Liver (tissue), 9 donors: ENCODE results near the gene FOXK1. TPM values are rescaled to one million over a fixed set of nuclear protein-coding genes. Genes with fewer than 3 reads are reported as not detected.
"Not testable (repeated sequence)": the region's sequence is repeated elsewhere in the genome, so short reads cannot be mapped to it uniquely, and the experiment has no call there.

Experiments
- DNase-seq: peaks from one replicate; pipeline ENCODE4 v3.0.0-alpha.2; 2017; ENCODE audit warnings: low spot score
- H3K27ac ChIP-seq, 2 donors: one replicate each; pipeline ENCODE4 v1.7.0; 2013; ENCODE audit warnings: inconsistent platforms in 2 of 2, low read length in 2 of 2, control low read depth in 1 of 2, low read depth in 1 of 2, mild to moderate bottlenecking in 1 of 2
- H3K27me3 ChIP-seq, 4 donors: one replicate each; pipeline versions ENCODE4 v1.6.1 to v1.7.0; 2013; ENCODE audit warnings: low read length in 3 of 4, inconsistent platforms in 1 of 4, mild to moderate bottlenecking in 1 of 4, moderate library complexity in 1 of 4; ENCODE audit not compliant: control insufficient read depth in 4 of 4, insufficient read depth in 4 of 4
- H3K36me3 ChIP-seq, 4 donors: one replicate each; pipeline versions ENCODE4 v1.6.1 to v1.7.0; 2013; ENCODE audit warnings: low read length in 3 of 4, mild to moderate bottlenecking in 3 of 4, low read depth in 1 of 4, moderate library complexity in 1 of 4; ENCODE audit not compliant: control insufficient read depth in 4 of 4, insufficient read depth in 3 of 4
- H3K4me1 ChIP-seq, 4 donors: one replicate each; pipeline versions ENCODE4 v1.6.1 to v1.7.0; 2013; ENCODE audit warnings: low read length in 3 of 4, mild to moderate bottlenecking in 3 of 4, moderate library complexity in 1 of 4; ENCODE audit not compliant: control insufficient read depth in 4 of 4, insufficient read depth in 4 of 4
- H3K4me3 ChIP-seq, 3 donors: one replicate each; pipeline versions ENCODE4 v1.6.1 to v1.7.0; 2013; ENCODE audit warnings: low read length in 3 of 3, control low read depth in 1 of 3, low read depth in 1 of 3, mild to moderate bottlenecking in 1 of 3
- H3K9ac ChIP-seq, 2 donors: one replicate each; pipeline ENCODE4 v1.7.0; 2013; ENCODE audit warnings: low read length in 2 of 2, mild to moderate bottlenecking in 2 of 2, moderate library complexity in 2 of 2, control low read depth in 1 of 2, low read depth in 1 of 2
- H3K9me3 ChIP-seq, 4 donors: one replicate each; pipeline versions ENCODE4 v1.6.1 to v1.7.0; 2013; ENCODE audit warnings: low read length in 3 of 4; ENCODE audit not compliant: control insufficient read depth in 4 of 4
- ATF3 ChIP-seq: IDR thresholded peaks from 2 replicates; pipeline ENCODE4 v1.6.1; 2016; ENCODE audit warnings: antibody characterized with exemption
- FOXA1 ChIP-seq: IDR thresholded peaks from 2 replicates; pipeline ENCODE4 v1.6.1; 2016; ENCODE audit warnings: antibody characterized with exemption
- GABPA ChIP-seq, 2 donors: IDR thresholded peaks in 1 of 2; conservative IDR thresholded peaks in 1 of 2; 2 replicates each; pipeline ENCODE4 v1.6.1; 2016; ENCODE audit warnings: antibody characterized with exemption in 2 of 2, mild to moderate bottlenecking in 1 of 2, moderate library complexity in 1 of 2
- HNF4G ChIP-seq: IDR thresholded peaks from 2 replicates; pipeline ENCODE4 v1.6.1; 2016; ENCODE audit warnings: antibody characterized with exemption
- JUND ChIP-seq, 2 donors: IDR thresholded peaks; 2 replicates each; pipeline ENCODE4 v1.6.1; 2016; ENCODE audit warnings: antibody characterized with exemption in 2 of 2
- MAX ChIP-seq: IDR thresholded peaks from 2 replicates; pipeline ENCODE4 v1.6.1; 2016; ENCODE audit warnings: antibody characterized with exemption
- NR2F2 ChIP-seq: IDR thresholded peaks from 2 replicates; pipeline ENCODE4 v1.6.1; 2016; ENCODE audit warnings: antibody characterized with exemption
- RAD21 ChIP-seq, 2 donors: IDR thresholded peaks; 2 replicates each; pipeline ENCODE4 v1.6.1; 2016; ENCODE audit warnings: antibody characterized with exemption in 2 of 2, mild to moderate bottlenecking in 2 of 2
- RXRA ChIP-seq, 2 donors: IDR thresholded peaks; 2 replicates each; pipeline ENCODE4 v1.6.1; 2017 to 2018; ENCODE audit warnings: antibody characterized with exemption in 2 of 2, mild to moderate bottlenecking in 1 of 2
- SP1 ChIP-seq: IDR thresholded peaks from 2 replicates; pipeline ENCODE4 v1.6.1; 2018; ENCODE audit warnings: antibody characterized with exemption, mild to moderate bottlenecking
- YY1 ChIP-seq: IDR thresholded peaks from 2 replicates; pipeline ENCODE4 v1.6.1; 2016; ENCODE audit warnings: antibody characterized with exemption, mild to moderate bottlenecking
- ZBTB33 ChIP-seq: IDR thresholded peaks from 2 replicates; pipeline ENCODE4 v1.6.1; 2016; ENCODE audit warnings: antibody characterized with exemption
- WGBS: extraction: QIAGEN DNeasy Blood & Tissue Kit; methylation state at CpG from one replicate; pipeline ENCODE4 v1.1.7; 2013; 5-methylcytosine and 5-hydroxymethylcytosine counted together
- polyA plus RNA-seq, 2 donors: library from polyadenylated mRNA; stranded (reverse) in 1 of 2; unstranded in 1 of 2; fragments of 200-250 nt in 1 of 2; fragments of >200 nt in 1 of 2; fragmentation: Nextera tagmentation in 1 of 2; extraction: Ambion mirVana in 1 of 2; gene quantifications; one replicate each; pipeline versions ENCODE4 v1.2.1 to v1.2.3, GENCODE V29; 2013 to 2015
- total RNA-seq, 2 donors: library from RNA; depleted of rRNA; stranded (reverse); fragments of >200 nt; gene quantifications; one replicate each; pipeline ENCODE4 v1.2.3, GENCODE V29; 2014
- donor health status: healthy.
- donor health status: healthy.
- donor health status: healthy.
- donor health status: healthy.
- donor health status: healthy.

The FOXK1 gene
- total and polyA plus RNA-seq, 4 donors = 1.2 to 8.5 (median 4.4) TPM

- no peak overlapping the region for H3K4me3 ChIP-seq
- no peaks in the 10 kb centered on the region for H3K27me3 ChIP-seq
- H3K9ac ChIP-seq = no peak overlapping the region
- H3K4me1 ChIP-seq = peaks cover 0 to 8% (median 2%) of the 10 kb centered on the region in 4 donors
- TF ChIP-seq FOXA1 (no peak), NR2F2 (no peak), RAD21 (IDR thresholded peaks at IDR 0.05) (no peak), MAX (no peak), RXRA (IDR thresholded peaks at IDR 0.05) (no peak), ATF3 (no peak)
- no peaks in the 10 kb centered on the region for H3K9me3 ChIP-seq
- WGBS = 85% methylated on average over 23 of the region's 23 CpGs
- H3K27ac ChIP-seq = no peak overlapping the region
- DNase-seq = no peak
- no peaks in the 10 kb centered on the region for H3K36me3 ChIP-seq
These were observed 9.1 kb downstream of the FOXK1 start for GRCh38 chr7:4690953-4691856.

GRCh38 chr7:4692055-4692454, 10.0 kb downstream of the FOXK1 start:
- Histone ChIP-seq H3K9me3 (no peaks in the 10 kb centered on the region), H3K27ac (no peak overlapping the region), H3K36me3 (no peaks in the 10 kb centered on the region), H3K27me3 (no peaks in the 10 kb centered on the region), H3K9ac (no peak overlapping the region), H3K4me1 (peaks cover 0 to 8% (median 2%) of the 10 kb centered on the region in 4 donors), H3K4me3 (no peak overlapping the region)
- TF ChIP-seq YY1 (no peak), SP1 (no peak), JUND (IDR thresholded peaks at IDR 0.05) (no peak), ATF3 (no peak), GABPA (IDR thresholded peaks at IDR 0.05 in 1 of 2, conservative IDR thresholded peaks at IDR 0.05 in 1 of 2) (no peak), ZBTB33 (no peak), MAX (no peak), HNF4G (no peak)
- 81% methylated on average over 5 of the region's 5 CpGs for WGBS
- DNase-seq = no peak

GRCh38 chr7:4692622-4693021, 10.5 kb downstream of the FOXK1 start:
- not testable (repeated sequence) for H3K9ac ChIP-seq, DNase-seq, H3K27ac ChIP-seq, H3K4me1 ChIP-seq, H3K4me3 ChIP-seq, H3K36me3 ChIP-seq, H3K27me3 ChIP-seq, H3K9me3 ChIP-seq
- WGBS = 86% methylated on average over 5 of the region's 5 CpGs
